Endothelial cell of umbilical vein (primary cell): ENCODE measurements around the gene USPL1. TPM values are rescaled to one million over a fixed set of nuclear protein-coding genes. Genes with fewer than 3 reads are reported as not detected.
"Not testable (repeated sequence)": the region's sequence is repeated elsewhere in the genome, so short reads cannot be mapped to it uniquely, and the experiment has no call there.

Experiments used
- BruUV-seq: library from RNA; stranded (reverse); fragments of 400-500 nt; replicated peaks from 2 replicates; lab custom pipeline; 2021; lab: Mats Ljungman, UMichigan
- CTCF ChIA-PET: fragments of 300-600, 350-600 bp; sonication (Branson Sonifier 250); formaldehyde crosslinking; loops from one replicate; lab custom pipeline; 2021; ENCODE audit warnings: antibody characterized with exemption, inconsistent platforms; lab: Charles Lee
- POLR2A ChIA-PET: fragments of 300-600, 350-600 bp; sonication (Branson Sonifier 250); formaldehyde crosslinking; loops from one replicate; lab custom pipeline; 2021; ENCODE audit warnings: antibody characterized with exemption, inconsistent platforms; lab: Charles Lee
- DNase-seq: peaks from one replicate; pipeline ENCODE4 v3.0.0-alpha.2; 2011; ENCODE audit warnings: low read depth, low spot score
- FAIRE-seq: peaks from 2 replicates; lab custom pipeline; 2011; peaks lifted over from hg19 to GRCh38; lab: Jason Lieb, UNC
- H2AFZ ChIP-seq: 2 replicates; pipeline ENCODE4 v1.6.0; 2012; ENCODE audit warnings: low read depth, low read length, control low read depth, inconsistent platforms
- H3K27ac ChIP-seq: 2 replicates; pipeline ENCODE4 v1.5.1; 2011; ENCODE audit warnings: low read depth, mild to moderate bottlenecking, control low read depth, low read length, moderate library complexity; ENCODE audit not compliant: insufficient read depth
- H3K27me3 ChIP-seq, 2 experiments: 2 replicates each; pipeline versions ENCODE4 v1.6.0 to v1.6.1; 2011; ENCODE audit warnings: low read length in 2 of 2, mixed read lengths in 1 of 2; ENCODE audit not compliant: control insufficient read depth in 2 of 2, insufficient read depth in 2 of 2
- H3K36me3 ChIP-seq, 2 experiments: 2 replicates in 1 of 2; 3 replicates in 1 of 2; pipeline ENCODE4 v1.5.1; 2011; ENCODE audit warnings: low read length in 2 of 2, mild to moderate bottlenecking in 1 of 2, moderate library complexity in 1 of 2; ENCODE audit not compliant: control insufficient read depth in 2 of 2, insufficient read depth in 2 of 2; ENCODE audit errors: extremely low read depth in 1 of 2
- H3K4me1 ChIP-seq: 3 replicates; pipeline ENCODE4 v1.5.1; 2011; ENCODE audit warnings: mild to moderate bottlenecking, low read length; ENCODE audit not compliant: control insufficient read depth, insufficient read depth; ENCODE audit errors: extremely low read depth
- H3K4me2 ChIP-seq: 2 replicates; pipeline ENCODE4 v1.6.1; 2011; ENCODE audit warnings: low read length, control low read depth, mixed read lengths; ENCODE audit not compliant: insufficient read depth
- H3K4me3 ChIP-seq, 3 experiments: fragments of 200-600 bp in 1 of 3; sonication (generic), shearing (Covaris generic) in 1 of 3; replicated peaks in 1 of 3; 2 replicates each; pipeline ENCODE4 v1.5.1; 2011 to 2016; ENCODE audit warnings: control low read depth in 3 of 3, low read length in 3 of 3, mild to moderate bottlenecking in 2 of 3, inconsistent platforms in 1 of 3, low read depth in 1 of 3, moderate library complexity in 1 of 3; ENCODE audit not compliant: insufficient read depth in 1 of 3
- H3K79me2 ChIP-seq: 2 replicates; pipeline ENCODE4 v1.6.0; 2012; ENCODE audit warnings: low read length, inconsistent platforms; ENCODE audit not compliant: control insufficient read depth, insufficient read depth
- H3K9ac ChIP-seq: replicated peaks from 2 replicates; pipeline ENCODE3; 2011; ENCODE audit warnings: low read length, control low read depth; ENCODE audit not compliant: insufficient read depth; ENCODE audit errors: extremely low read depth
- H3K9me1 ChIP-seq: replicated peaks from 3 replicates; pipeline ENCODE4 v1.6.0; 2011; ENCODE audit warnings: mild to moderate bottlenecking, low read length; ENCODE audit not compliant: control insufficient read depth, insufficient read depth; ENCODE audit errors: extremely low read depth
- H3K9me3 ChIP-seq: replicated peaks from 2 replicates; pipeline ENCODE4 v1.5.1; 2012; ENCODE audit warnings: low read length, inconsistent platforms; ENCODE audit not compliant: control insufficient read depth, insufficient read depth
- H4K20me1 ChIP-seq: replicated peaks from 2 replicates; pipeline ENCODE3; 2011; ENCODE audit warnings: mild to moderate bottlenecking, low read length; ENCODE audit not compliant: control insufficient read depth, insufficient read depth; ENCODE audit errors: extremely low read depth
- EZH2 ChIP-seq: IDR thresholded peaks from 2 replicates; pipeline ENCODE4 v1.6.1; 2012; ENCODE audit warnings: borderline replicate concordance, low read depth, mild to moderate bottlenecking, moderate library complexity, low read length, inconsistent platforms; ENCODE audit not compliant: severe bottlenecking
- FOS ChIP-seq: IDR thresholded peaks from 2 replicates; pipeline ENCODE4 v1.6.1; 2011; ENCODE audit warnings: mild to moderate bottlenecking, low read length, moderate library complexity, borderline replicate concordance; ENCODE audit not compliant: insufficient read depth
- GATA2 ChIP-seq: IDR thresholded peaks from 2 replicates; pipeline ENCODE4 v1.7.0; 2011; ENCODE audit warnings: low read depth, mild to moderate bottlenecking, moderate library complexity, mixed read lengths, low read length; ENCODE audit not compliant: insufficient read length, insufficient read depth
- JUN ChIP-seq: IDR thresholded peaks from 2 replicates; pipeline ENCODE4 v1.6.1; 2011; ENCODE audit warnings: borderline replicate concordance, low read depth; ENCODE audit not compliant: insufficient read length, insufficient read depth
- MYC ChIP-seq: IDR thresholded peaks from one replicate; pipeline ENCODE4 v1.6.1; 2011; ENCODE audit warnings: mild to moderate bottlenecking, low read depth, low read length
- POLR2A ChIP-seq: IDR thresholded peaks from 2 replicates; pipeline ENCODE4 v1.6.1; 2012; ENCODE audit warnings: low read depth, mild to moderate bottlenecking, control low read depth, low read length
- POLR2AphosphoS5 ChIP-seq: IDR thresholded peaks from 2 replicates; pipeline ENCODE4 v1.6.1; 2012; ENCODE audit warnings: low read depth, mild to moderate bottlenecking, control low read depth, low read length, moderate library complexity; ENCODE audit not compliant: insufficient read depth
- dilution Hi-C: fragments of 300-500 bp; cut with MboI; formaldehyde crosslinking; loops from one replicate; pipeline ENCODE4 v1.15.0; 2019; ENCODE audit warnings: low sequenced_read_pairs; ENCODE audit not compliant: extremely low pct_ligation_motif_present
- intact Hi-C: fragments of 100-400 bp; cut with micrococcal nuclease; formaldehyde crosslinking; loops from one replicate; pipeline ENCODE4 v1.10.0; 2022
- polyA plus RNA-seq, 4 experiments: library from polyadenylated mRNA; depleted of rRNA in 3 of 4; stranded (reverse) in 3 of 4; unstranded in 1 of 4; fragments of >200 nt; gene quantifications; 2 replicates each; pipeline versions ENCODE4 v1.2.1 to v1.2.3, GENCODE V29; 2011 to 2012; ENCODE audit warnings: missing spikeins in 1 of 4
- total RNA-seq: library from RNA; stranded (reverse); gene quantifications from 2 replicates; pipeline ENCODE4 v1.2.3, GENCODE V29; 2021
- TF ChIP-seq, protein P1 (sequence below), 2 donors: IDR thresholded peaks; 1 replicate in 1 of 2; 2 replicates in 1 of 2; pipeline ENCODE4 v1.5.1; 2011; ENCODE audit warnings: low read length in 2 of 2, mild to moderate bottlenecking in 2 of 2, moderate library complexity in 2 of 2, control low read depth in 1 of 2, inconsistent platforms in 1 of 2, low read depth in 1 of 2; ENCODE audit not compliant: insufficient read depth in 1 of 2; ENCODE audit errors: extremely low read depth in 1 of 2
- TF ChIP-seq, protein P2 (sequence below): IDR thresholded peaks from 2 replicates; pipeline ENCODE4 v1.6.1; 2011; ENCODE audit not compliant: insufficient read depth, insufficient read length

USPL1 gene
- total and polyA plus RNA-seq, 2 donors (not counting 3 experiments of a cell fraction or from before 2014, with no cell fraction given) = 14.6 to 21.0 TPM

DNA sequence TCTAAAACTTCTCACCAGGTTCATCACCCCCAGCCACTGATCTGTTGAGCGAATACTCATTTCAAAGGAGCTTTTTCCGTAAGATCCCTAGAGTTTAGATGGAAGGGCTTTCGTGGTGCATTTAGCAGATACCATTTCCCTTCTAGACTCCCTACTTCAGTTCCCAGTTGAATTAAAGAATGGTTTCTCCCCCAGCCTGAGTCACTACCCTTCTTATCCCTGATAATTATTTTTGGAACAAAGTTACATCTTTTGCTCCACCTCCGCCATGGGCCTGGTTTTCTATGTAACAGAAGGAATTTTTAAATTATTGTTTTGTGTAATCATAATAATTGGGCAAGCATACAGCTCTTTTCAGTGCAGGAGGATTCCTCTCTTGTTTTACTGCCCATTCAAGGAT, 22.0 kb downstream of the USPL1 start:
- Histone ChIP-seq H3K27me3 (no peaks in the 10 kb centered on the region), H3K79me2 (peaks cover 58% of the 10 kb centered on the region), H3K9ac (no peak overlapping the region), H3K9me3 (no peaks in the 10 kb centered on the region), H3K9me1 (no peaks in the 10 kb centered on the region), H3K27ac (no peak overlapping the region), H3K4me2 (no peak overlapping the region), H3K4me1 (no peaks in the 10 kb centered on the region), H2AFZ (no peak overlapping the region), H3K36me3 (peaks cover 11 to 14% of the 10 kb centered on the region in 2 experiments), H4K20me1 (peaks cover 2% of the 10 kb centered on the region), H3K4me3 (no peak overlapping the region)
- DNase-seq (no peak), FAIRE-seq (no peak)
- no TSS peak for BruUV-seq
- intact Hi-C loops (no loop called here), dilution Hi-C loops (no loop called here)
- ChIA-PET CTCF (no interaction called here), POLR2A (no interaction called here)
- no peak for TF ChIP-seq JUN
- TF ChIP-seq, protein P1, sequence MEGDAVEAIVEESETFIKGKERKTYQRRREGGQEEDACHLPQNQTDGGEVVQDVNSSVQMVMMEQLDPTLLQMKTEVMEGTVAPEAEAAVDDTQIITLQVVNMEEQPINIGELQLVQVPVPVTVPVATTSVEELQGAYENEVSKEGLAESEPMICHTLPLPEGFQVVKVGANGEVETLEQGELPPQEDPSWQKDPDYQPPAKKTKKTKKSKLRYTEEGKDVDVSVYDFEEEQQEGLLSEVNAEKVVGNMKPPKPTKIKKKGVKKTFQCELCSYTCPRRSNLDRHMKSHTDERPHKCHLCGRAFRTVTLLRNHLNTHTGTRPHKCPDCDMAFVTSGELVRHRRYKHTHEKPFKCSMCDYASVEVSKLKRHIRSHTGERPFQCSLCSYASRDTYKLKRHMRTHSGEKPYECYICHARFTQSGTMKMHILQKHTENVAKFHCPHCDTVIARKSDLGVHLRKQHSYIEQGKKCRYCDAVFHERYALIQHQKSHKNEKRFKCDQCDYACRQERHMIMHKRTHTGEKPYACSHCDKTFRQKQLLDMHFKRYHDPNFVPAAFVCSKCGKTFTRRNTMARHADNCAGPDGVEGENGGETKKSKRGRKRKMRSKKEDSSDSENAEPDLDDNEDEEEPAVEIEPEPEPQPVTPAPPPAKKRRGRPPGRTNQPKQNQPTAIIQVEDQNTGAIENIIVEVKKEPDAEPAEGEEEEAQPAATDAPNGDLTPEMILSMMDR (IDR thresholded peaks at IDR 0.05; ENCODE audit: extremely low read depth in 1 of 2, insufficient read depth in 1 of 2, low read depth in 1 of 2, low read length in 2 of 2) = no peak
- no peak for TF ChIP-seq EZH2
- TF ChIP-seq POLR2AphosphoS5 = no peak
- TF ChIP-seq, protein P2, sequence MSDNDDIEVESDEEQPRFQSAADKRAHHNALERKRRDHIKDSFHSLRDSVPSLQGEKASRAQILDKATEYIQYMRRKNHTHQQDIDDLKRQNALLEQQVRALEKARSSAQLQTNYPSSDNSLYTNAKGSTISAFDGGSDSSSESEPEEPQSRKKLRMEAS = no peak
- no peak for TF ChIP-seq FOS
- no peak for TF ChIP-seq POLR2A
- no peak for TF ChIP-seq GATA2
- no peak for TF ChIP-seq MYC

DNA sequence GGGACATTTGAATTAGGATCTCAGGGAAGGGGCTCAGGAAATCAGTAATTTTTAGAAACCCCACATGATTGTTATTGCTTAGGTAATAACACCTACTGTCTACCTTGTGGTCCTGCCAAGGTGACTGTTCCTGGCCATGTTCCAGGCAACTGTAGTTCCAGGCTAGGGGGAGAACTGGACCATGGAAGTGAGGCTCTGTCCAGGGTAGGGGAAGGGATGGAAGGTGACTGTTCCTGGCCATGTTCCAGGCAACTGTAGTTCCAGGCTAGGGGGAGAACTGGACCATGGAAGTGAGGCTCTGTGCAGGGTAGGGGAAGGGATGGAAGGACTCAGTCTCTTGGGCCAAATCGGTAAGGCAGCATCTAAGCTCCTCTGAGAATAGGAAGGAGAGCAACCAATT, 23.5 kb downstream of the USPL1 start:
- H3K9ac ChIP-seq, H3K27ac ChIP-seq, H3K4me3 ChIP-seq, CTCF ChIA-PET, H3K4me2 ChIP-seq, intact Hi-C loops, H2AFZ ChIP-seq, POLR2A ChIA-PET, H4K20me1 ChIP-seq, FAIRE-seq, dilution Hi-C loops, H3K4me1 ChIP-seq, H3K9me1 ChIP-seq, DNase-seq, BruUV-seq, H3K27me3 ChIP-seq, H3K9me3 ChIP-seq: not testable (repeated sequence)
- H3K36me3 ChIP-seq = peaks cover 16% of the 10 kb centered on the region in 2 experiments
- peaks cover 51% of the 10 kb centered on the region for H3K79me2 ChIP-seq
